Esophagus squamous epithelium (tissue), 4 donors: Measurements from ENCODE around the gene ORC4.
"Not testable (repeated sequence)": the region's sequence is repeated elsewhere in the genome, so short reads cannot be mapped to it uniquely, and the experiment has no call there.

ENCODE experiments used
- POLR2A ChIP-seq, 4 donors: fragments of 450-650 bp; IDR thresholded peaks; one replicate each; pipeline ENCODE4 v1.6.1; 2017; ENCODE audit warnings: antibody characterized with exemption in 4 of 4, mild to moderate bottlenecking in 4 of 4, moderate library complexity in 3 of 4
- TF ChIP-seq, protein P1 (sequence below), 6 experiments: fragments of 450-650 bp in 4 of 6; fragments of 200-600 bp in 2 of 6; sonication (generic) in 2 of 6; IDR thresholded peaks; one replicate each; pipeline ENCODE4 v1.5.1; 2016 to 2019; ENCODE audit warnings: antibody characterized with exemption in 6 of 6, mild to moderate bottlenecking in 4 of 6, moderate library complexity in 4 of 6

DNA sequence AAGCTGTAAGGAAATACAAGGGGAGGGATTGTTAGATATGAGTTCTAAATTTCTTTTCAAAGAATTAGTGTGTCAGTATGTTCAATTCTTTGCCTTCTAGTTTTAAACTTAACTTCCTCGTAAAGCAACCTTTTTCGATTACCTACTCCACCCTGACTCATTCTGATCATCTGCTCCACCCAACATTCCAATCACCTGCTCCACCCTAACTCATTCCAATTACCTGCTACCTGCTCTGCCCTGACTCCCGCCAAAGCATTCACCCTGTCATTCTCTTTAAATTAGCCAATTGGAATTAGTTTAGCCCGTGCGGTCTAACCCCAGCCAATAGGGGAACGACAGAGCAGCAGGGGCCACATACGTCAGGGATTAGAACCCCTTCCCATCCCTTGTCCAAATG, 12.1 kb downstream of the ORC4 start:
- TF ChIP-seq, protein P1, sequence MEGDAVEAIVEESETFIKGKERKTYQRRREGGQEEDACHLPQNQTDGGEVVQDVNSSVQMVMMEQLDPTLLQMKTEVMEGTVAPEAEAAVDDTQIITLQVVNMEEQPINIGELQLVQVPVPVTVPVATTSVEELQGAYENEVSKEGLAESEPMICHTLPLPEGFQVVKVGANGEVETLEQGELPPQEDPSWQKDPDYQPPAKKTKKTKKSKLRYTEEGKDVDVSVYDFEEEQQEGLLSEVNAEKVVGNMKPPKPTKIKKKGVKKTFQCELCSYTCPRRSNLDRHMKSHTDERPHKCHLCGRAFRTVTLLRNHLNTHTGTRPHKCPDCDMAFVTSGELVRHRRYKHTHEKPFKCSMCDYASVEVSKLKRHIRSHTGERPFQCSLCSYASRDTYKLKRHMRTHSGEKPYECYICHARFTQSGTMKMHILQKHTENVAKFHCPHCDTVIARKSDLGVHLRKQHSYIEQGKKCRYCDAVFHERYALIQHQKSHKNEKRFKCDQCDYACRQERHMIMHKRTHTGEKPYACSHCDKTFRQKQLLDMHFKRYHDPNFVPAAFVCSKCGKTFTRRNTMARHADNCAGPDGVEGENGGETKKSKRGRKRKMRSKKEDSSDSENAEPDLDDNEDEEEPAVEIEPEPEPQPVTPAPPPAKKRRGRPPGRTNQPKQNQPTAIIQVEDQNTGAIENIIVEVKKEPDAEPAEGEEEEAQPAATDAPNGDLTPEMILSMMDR (IDR thresholded peaks at IDR 0.05): not testable (repeated sequence)
- not testable (repeated sequence) for TF ChIP-seq POLR2A (IDR thresholded peaks at IDR 0.05)
